Mammary epithelial cell (primary cell): ENCODE data around the gene IP6K3.

Experiments used
- CTCF ChIP-seq, 2 donors: IDR thresholded peaks in 1 of 2; conservative IDR thresholded peaks in 1 of 2; 2 replicates each; pipeline ENCODE4 v1.5.1; 2011 to 2012; ENCODE audit warnings: inconsistent platforms in 2 of 2, low read length in 2 of 2, mild to moderate bottlenecking in 2 of 2, control low read depth in 1 of 2, low read depth in 1 of 2; ENCODE audit not compliant: insufficient read depth in 1 of 2; ENCODE audit errors: extremely low read depth in 1 of 2
- EZH2 ChIP-seq: IDR thresholded peaks from 2 replicates; pipeline ENCODE4 v1.6.1; 2012; ENCODE audit warnings: low read length, inconsistent platforms, borderline replicate concordance

- TF ChIP-seq CTCF (conservative IDR thresholded peaks at IDR 0.05 in 1 of 2, IDR thresholded peaks at IDR 0.05 in 1 of 2; ENCODE audit: extremely low read depth in 1 of 2, insufficient read depth in 1 of 2, low read depth in 1 of 2, low read length in 2 of 2), result no peak
- no peak for TF ChIP-seq EZH2
Measured at GRCh38 chr6:33731751-33732282, 14.9 kb downstream of the IP6K3 start.
